ENCODE measurements around the gene TP53INP2. TPM values are rescaled to one million over a fixed set of nuclear protein-coding genes. Genes with fewer than 3 reads are reported as not detected.

The TP53INP2 gene
- total RNA-seq, 4 donors from 2014 or later = 8.6 to 19.7 (median 15.1) TPM

GRCh38 chr20:34750484-34750883 lies 46.3 kb downstream of the TP53INP2 start:
- ATAC-seq (ENCODE audit: low FRiP score) (no peak), DNase-seq (ENCODE audit: low spot score) (no peak)
- TF ChIP-seq, protein P1, sequence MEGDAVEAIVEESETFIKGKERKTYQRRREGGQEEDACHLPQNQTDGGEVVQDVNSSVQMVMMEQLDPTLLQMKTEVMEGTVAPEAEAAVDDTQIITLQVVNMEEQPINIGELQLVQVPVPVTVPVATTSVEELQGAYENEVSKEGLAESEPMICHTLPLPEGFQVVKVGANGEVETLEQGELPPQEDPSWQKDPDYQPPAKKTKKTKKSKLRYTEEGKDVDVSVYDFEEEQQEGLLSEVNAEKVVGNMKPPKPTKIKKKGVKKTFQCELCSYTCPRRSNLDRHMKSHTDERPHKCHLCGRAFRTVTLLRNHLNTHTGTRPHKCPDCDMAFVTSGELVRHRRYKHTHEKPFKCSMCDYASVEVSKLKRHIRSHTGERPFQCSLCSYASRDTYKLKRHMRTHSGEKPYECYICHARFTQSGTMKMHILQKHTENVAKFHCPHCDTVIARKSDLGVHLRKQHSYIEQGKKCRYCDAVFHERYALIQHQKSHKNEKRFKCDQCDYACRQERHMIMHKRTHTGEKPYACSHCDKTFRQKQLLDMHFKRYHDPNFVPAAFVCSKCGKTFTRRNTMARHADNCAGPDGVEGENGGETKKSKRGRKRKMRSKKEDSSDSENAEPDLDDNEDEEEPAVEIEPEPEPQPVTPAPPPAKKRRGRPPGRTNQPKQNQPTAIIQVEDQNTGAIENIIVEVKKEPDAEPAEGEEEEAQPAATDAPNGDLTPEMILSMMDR (IDR thresholded peaks at IDR 0.05) = no peak

GRCh38 chr20:34751453-34751852 lies 47.3 kb downstream of the TP53INP2 start:
- DNase-seq (ENCODE audit: low spot score) (no peak), ATAC-seq (ENCODE audit: low FRiP score) (no peak)
- TF ChIP-seq, protein P1 (IDR thresholded peaks at IDR 0.05) = no peak

DNA sequence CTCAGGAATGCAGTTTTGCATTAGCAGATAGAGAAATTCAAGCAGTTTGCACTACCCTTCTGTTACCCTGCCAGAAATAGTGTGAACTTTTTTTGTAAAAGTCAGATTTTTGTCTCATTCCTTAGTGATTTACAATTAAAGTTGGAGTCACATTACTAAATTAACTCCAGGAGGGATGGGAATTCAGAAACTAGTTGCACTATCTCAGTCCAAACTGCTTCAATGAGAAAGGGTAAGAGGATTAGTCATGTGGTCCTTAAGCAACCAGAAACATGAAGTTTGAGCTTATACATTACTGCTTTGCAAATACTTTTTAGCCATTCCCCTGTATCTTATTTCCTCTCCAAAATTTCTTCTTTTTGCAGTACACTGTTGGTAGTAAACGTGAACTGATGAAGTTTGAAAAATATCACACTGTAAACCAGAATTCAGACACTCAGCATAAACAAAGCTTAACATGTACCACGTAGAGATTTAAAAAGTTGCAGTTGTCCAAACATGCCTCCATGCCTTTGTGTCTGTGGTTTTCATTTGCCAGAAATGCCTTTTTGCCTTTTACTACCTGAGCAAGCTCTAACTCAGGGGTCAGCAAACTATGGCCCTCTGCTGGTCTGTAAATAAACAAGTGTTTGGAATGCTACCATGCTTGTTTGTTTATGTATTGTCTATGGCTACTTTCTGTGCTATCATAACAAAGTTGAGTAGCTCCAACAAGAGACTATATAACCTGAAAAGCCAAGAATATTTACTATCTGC lies 49.7 kb downstream of the TP53INP2 start:
- DNase-seq (ENCODE audit: low spot score) = no peak
- ATAC-seq (ENCODE audit: low FRiP score) = no peak

GRCh38 chr20:34754611-34755010 lies 50.5 kb downstream of the TP53INP2 start:
- ATAC-seq (ENCODE audit: low FRiP score) (no peak), DNase-seq (ENCODE audit: low spot score) (no peak)
- TF ChIP-seq, protein P1 (IDR thresholded peaks at IDR 0.05) = no peak

More for the DNA sequence above, 49.7 kb downstream of the TP53INP2 start:
- TF ChIP-seq, protein P1 (IDR thresholded peaks at IDR 0.05) = no peak

GRCh38 chr20:34755367-34755766 lies 51.2 kb downstream of the TP53INP2 start:
- no peak for DNase-seq (ENCODE audit: low spot score)
- ATAC-seq (ENCODE audit: low FRiP score) = no peak
- TF ChIP-seq, protein P1 (IDR thresholded peaks at IDR 0.05) = no peak

- TF ChIP-seq, protein P1 (IDR thresholded peaks at IDR 0.05) = no peak
- DNase-seq (ENCODE audit: low spot score) (no peak), ATAC-seq (ENCODE audit: low FRiP score) (no peak)
Observed at GRCh38 chr20:34762031-34762555, 57.9 kb downstream of the TP53INP2 start.

Small RNA genes lying within 50 kb of the gene (small RNA-seq; reads per million reads assigned to genes)
- not detected for gene AL118520.1

Other genes starting within 250 kb of the TP53INP2 start
- 100 to 1,000 TPM in 2 of 4 donors, 10 to 100 TPM in 2; 83.0 to 121 (median 108) TPM for gene DYNLRB1, start 187.9 kb upstream of the TP53INP2 start, total RNA-seq
- gene MAP1LC3A, start 145.6 kb upstream of the TP53INP2 start, total RNA-seq = 10 to 100 TPM; 50.1 to 76.1 (median 55.9) TPM
- gene PIGU, start 27.3 kb upstream of the TP53INP2 start, total RNA-seq = 10 to 100 TPM; 10.2 to 16.8 (median 14.2) TPM
- 10 to 100 TPM; 15.8 to 25.9 (median 20.3) TPM for gene NCOA6, start 121.3 kb downstream of the TP53INP2 start, total RNA-seq
- 10 to 100 TPM in 2 of 4 donors, 1 to 10 TPM in 2; 8.5 to 13.2 (median 11.2) TPM for gene GGT7, start 168.5 kb downstream of the TP53INP2 start, total RNA-seq
- 100 to 1,000 TPM in 2 of 4 donors, 10 to 100 TPM in 2; 72.4 to 119 (median 102) TPM for gene ACSS2, start 172.3 kb downstream of the TP53INP2 start, total RNA-seq

Measured in omental fat pad (tissue), 4 donors.